ENCODE results near the gene TMEM30A.

TMEM30A gene

GRCh38 chr6:75301537-75301936 is 16.9 kb upstream of the TMEM30A start:
- H3K4me3 ChIP-seq (ENCODE audit: low read length): no peak overlapping the region
- no peak for TF ChIP-seq ZNF274 (IDR thresholded peaks at IDR 0.05; ENCODE audit: low read depth, low read length)

- no peak overlapping the region for H3K4me3 ChIP-seq (ENCODE audit: low read length)
- TF ChIP-seq ZNF274 (IDR thresholded peaks at IDR 0.05; ENCODE audit: low read depth, low read length): no peak
Observed at GRCh38 chr6:75301088-75301487, 16.5 kb upstream of the TMEM30A start.

GRCh38 chr6:75300531-75300855 is 15.9 kb upstream of the TMEM30A start:
- TF ChIP-seq ZNF274 (IDR thresholded peaks at IDR 0.05; ENCODE audit: low read depth, low read length): no peak
- no peak overlapping the region for H3K4me3 ChIP-seq (ENCODE audit: low read length)

GRCh38 chr6:75299801-75300530 is 15.4 kb upstream of the TMEM30A start:
- no peak overlapping the region for H3K4me3 ChIP-seq (ENCODE audit: low read length)
- TF ChIP-seq ZNF274 (IDR thresholded peaks at IDR 0.05; ENCODE audit: low read depth, low read length): no peak

- TF ChIP-seq ZNF274 (IDR thresholded peaks at IDR 0.05; ENCODE audit: low read depth, low read length): no peak
- H3K4me3 ChIP-seq (ENCODE audit: low read length): no peak overlapping the region
Observed at GRCh38 chr6:75296811-75297779, 12.5 kb upstream of the TMEM30A start.

- no peak for TF ChIP-seq ZNF274 (IDR thresholded peaks at IDR 0.05; ENCODE audit: low read depth, low read length)
- H3K4me3 ChIP-seq (ENCODE audit: low read length): no peak overlapping the region
Observed at GRCh38 chr6:75292555-75292954, 8.0 kb upstream of the TMEM30A start.

GRCh38 chr6:75291744-75292143 is 7.2 kb upstream of the TMEM30A start:
- no peak overlapping the region for H3K4me3 ChIP-seq (ENCODE audit: low read length)
- TF ChIP-seq ZNF274 (IDR thresholded peaks at IDR 0.05; ENCODE audit: low read depth, low read length): no peak

GRCh38 chr6:75291331-75291730 is 6.7 kb upstream of the TMEM30A start:
- no peak overlapping the region for H3K4me3 ChIP-seq (ENCODE audit: low read length)
- TF ChIP-seq ZNF274 (IDR thresholded peaks at IDR 0.05; ENCODE audit: low read depth, low read length): no peak

- H3K4me3 ChIP-seq (ENCODE audit: low read length): no peak overlapping the region
- no peak for TF ChIP-seq ZNF274 (IDR thresholded peaks at IDR 0.05; ENCODE audit: low read depth, low read length)
Observed at GRCh38 chr6:75290136-75290945, 5.7 kb upstream of the TMEM30A start.

- no peak overlapping the region for H3K4me3 ChIP-seq (ENCODE audit: low read length)
- no peak for TF ChIP-seq ZNF274 (IDR thresholded peaks at IDR 0.05; ENCODE audit: low read depth, low read length)
Observed at GRCh38 chr6:75288023-75288422, 3.4 kb upstream of the TMEM30A start.

- TF ChIP-seq ZNF274 (IDR thresholded peaks at IDR 0.05; ENCODE audit: low read depth, low read length): no peak
- no peak overlapping the region; the same call in 1 of the 2 replicates for H3K4me3 ChIP-seq (ENCODE audit: low read length)
Observed at GRCh38 chr6:75287424-75287823, 2.8 kb upstream of the TMEM30A start.

GRCh38 chr6:75286955-75287354 is 2.4 kb upstream of the TMEM30A start:
- H3K4me3 ChIP-seq (ENCODE audit: low read length): no peak overlapping the region; the same call in 1 of the 2 replicates
- no peak for TF ChIP-seq ZNF274 (IDR thresholded peaks at IDR 0.05; ENCODE audit: low read depth, low read length)

GRCh38 chr6:75285283-75285639 is 669 bp upstream of the TMEM30A start:
- peak overlapping the region; percentile 82 for H3K4me3 ChIP-seq (ENCODE audit: low read length)
- no peak for TF ChIP-seq ZNF274 (IDR thresholded peaks at IDR 0.05; ENCODE audit: low read depth, low read length)

GRCh38 chr6:75283907-75284631 is 523 bp downstream of the TMEM30A start:
- no peak for TF ChIP-seq ZNF274 (IDR thresholded peaks at IDR 0.05; ENCODE audit: low read depth, low read length)
- peak overlapping the region; percentile 75 for H3K4me3 ChIP-seq (ENCODE audit: low read length)
